Epithelial cell of proximal tubule (primary cell): ENCODE measurements around the gene RUVBL2. TPM values are rescaled to one million over a fixed set of nuclear protein-coding genes. Genes with fewer than 3 reads are reported as not detected.
"Not testable (repeated sequence)": the region's sequence is repeated elsewhere in the genome, so short reads cannot be mapped to it uniquely, and the experiment has no call there.

ENCODE experiments used
- DNase-seq: peaks from one replicate; pipeline ENCODE4 v3.0.0-alpha.2; 2011; ENCODE audit warnings: low read depth
- H3K4me3 ChIP-seq: 2 replicates; pipeline ENCODE4 v1.5.1; 2011; ENCODE audit warnings: low read depth, mild to moderate bottlenecking, low read length
- total RNA-seq: library from RNA; depleted of rRNA; stranded (reverse); fragments of >200 nt; gene quantifications from 2 replicates; pipeline ENCODE4 v1.2.3, GENCODE V29; 2015
- TF ChIP-seq, protein P1 (sequence below): conservative IDR thresholded peaks from 2 replicates; pipeline ENCODE4 v1.5.1; 2012; ENCODE audit warnings: low read depth, mild to moderate bottlenecking, low read length

The RUVBL2 gene
- total RNA-seq, 1 donor from 2014 or later, result 212 TPM

DNA sequence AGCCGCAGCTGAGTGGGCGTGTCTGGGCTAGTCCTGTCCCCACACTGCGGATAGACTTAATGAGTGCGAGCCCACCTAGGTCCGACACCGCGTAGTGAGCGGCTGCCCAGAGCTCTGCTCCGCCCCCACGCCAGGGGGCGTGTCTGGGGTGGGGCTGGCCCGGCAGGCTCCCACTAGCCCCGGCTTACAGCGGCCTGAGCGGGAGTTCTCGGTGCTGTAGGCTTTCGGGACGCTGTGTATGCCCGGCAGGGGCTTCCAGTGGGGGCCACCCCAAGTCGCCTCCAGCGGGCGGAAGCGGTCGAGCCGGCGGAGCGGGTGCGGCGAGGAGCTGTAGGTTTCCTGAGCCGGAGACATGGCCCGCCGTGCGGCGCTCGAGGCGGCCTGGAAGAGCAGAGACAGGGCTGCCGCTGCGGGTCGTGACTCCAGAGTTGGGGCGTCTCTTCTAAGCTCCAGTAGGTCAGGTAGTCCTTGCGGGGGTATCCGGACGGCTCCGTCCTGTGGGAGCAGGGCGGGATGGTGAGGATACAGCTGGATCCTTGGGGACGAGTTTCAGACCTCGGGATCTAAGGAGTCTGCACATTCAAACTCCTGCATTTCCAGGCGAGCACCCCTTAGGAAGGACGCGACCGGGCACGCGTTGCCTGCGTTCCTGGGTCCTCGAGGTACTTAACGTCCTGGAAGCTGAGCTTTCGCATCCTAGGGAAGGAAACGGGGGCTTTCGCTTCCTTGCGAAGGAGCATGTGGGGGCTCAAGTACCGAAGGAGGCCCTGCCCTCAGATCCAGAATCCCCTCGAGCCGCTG is 62.6 kb downstream of the RUVBL2 start:
- no peak for DNase-seq
- TF ChIP-seq, protein P1, sequence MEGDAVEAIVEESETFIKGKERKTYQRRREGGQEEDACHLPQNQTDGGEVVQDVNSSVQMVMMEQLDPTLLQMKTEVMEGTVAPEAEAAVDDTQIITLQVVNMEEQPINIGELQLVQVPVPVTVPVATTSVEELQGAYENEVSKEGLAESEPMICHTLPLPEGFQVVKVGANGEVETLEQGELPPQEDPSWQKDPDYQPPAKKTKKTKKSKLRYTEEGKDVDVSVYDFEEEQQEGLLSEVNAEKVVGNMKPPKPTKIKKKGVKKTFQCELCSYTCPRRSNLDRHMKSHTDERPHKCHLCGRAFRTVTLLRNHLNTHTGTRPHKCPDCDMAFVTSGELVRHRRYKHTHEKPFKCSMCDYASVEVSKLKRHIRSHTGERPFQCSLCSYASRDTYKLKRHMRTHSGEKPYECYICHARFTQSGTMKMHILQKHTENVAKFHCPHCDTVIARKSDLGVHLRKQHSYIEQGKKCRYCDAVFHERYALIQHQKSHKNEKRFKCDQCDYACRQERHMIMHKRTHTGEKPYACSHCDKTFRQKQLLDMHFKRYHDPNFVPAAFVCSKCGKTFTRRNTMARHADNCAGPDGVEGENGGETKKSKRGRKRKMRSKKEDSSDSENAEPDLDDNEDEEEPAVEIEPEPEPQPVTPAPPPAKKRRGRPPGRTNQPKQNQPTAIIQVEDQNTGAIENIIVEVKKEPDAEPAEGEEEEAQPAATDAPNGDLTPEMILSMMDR, result peak; percentile 39
- peak overlapping the region; percentile 60 for H3K4me3 ChIP-seq

GRCh38 chr19:49056902-49057596 is 63.4 kb downstream of the RUVBL2 start:
- peak overlapping the region; percentile 60 for H3K4me3 ChIP-seq
- not testable (repeated sequence) for DNase-seq

DNA sequence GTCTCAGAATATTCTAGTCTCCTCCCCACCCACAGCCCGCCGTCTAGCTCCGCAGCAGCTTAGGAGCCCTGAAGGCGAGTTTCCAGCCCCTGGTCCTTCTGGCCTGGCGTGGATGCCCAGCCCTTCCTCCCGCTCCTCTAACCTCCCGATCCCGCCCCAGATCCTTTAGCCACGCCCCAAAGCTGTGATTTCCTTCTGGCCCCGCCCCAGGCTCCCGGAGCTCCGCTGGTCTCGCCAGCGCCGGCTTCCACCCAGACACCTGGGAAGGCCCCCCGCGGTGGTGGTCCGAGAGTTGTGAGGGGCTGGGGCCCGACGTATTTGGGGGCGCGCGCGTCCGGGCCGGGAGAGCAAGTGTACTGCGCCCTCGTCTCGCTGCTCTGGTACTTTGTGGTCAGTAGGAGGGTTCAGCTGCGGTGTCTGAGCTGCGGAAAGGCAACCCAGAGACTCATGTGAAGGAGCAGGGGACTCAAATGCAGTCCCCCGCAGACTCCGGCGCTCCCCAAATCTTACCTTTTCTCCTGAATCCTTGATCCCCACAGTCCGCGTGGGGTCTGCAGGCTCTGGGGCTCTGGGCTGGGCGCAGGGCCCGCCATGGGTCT is 64.0 kb downstream of the RUVBL2 start, which contains the start of gene CGB7:
TSS of gene CGB7 (minus strand) at position 114 of the 599 bp plus-strand sequence. CDS start 2,374 bp downstream, outside the sequence.
- H3K4me3 ChIP-seq, result peak within 1 kb of the TSS; percentile 60
- TF ChIP-seq, protein P1, result no peak
- no peak for DNase-seq

- H3K4me3 ChIP-seq, result no peak overlapping the region
- DNase-seq, result no peak
- TF ChIP-seq, protein P1, result no peak
Measured at GRCh38 chr19:49058562-49058961, 64.9 kb downstream of the RUVBL2 start.

GRCh38 chr19:49059053-49059452 is 65.4 kb downstream of the RUVBL2 start:
- no peak for DNase-seq
- TF ChIP-seq, protein P1, result no peak

DNA sequence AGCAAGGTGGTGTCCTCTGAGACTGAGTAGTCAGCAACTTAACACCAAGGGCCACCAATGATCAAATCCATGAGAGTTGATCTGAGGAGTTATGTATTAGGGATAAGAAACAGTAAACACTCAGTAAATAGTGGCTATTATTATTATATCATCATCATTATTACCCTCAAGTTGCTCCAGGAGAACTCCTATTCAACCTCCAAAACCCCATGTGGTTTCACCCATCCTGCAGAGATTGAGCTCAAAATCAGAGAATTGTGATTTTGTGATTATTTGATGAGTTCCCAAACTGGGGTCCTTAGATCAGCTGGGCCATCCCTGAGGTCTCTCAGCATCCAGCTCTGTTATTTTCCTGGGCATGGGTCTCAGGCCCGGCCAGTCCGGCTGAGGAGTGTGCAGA is 67.3 kb downstream of the RUVBL2 start:
- DNase-seq, result no peak
- TF ChIP-seq, protein P1, result no peak
- H3K4me3 ChIP-seq, result no peak overlapping the region

More at GRCh38 chr19:49059053-49059452, 65.4 kb downstream of the RUVBL2 start:
- no peak overlapping the region for H3K4me3 ChIP-seq

DNA sequence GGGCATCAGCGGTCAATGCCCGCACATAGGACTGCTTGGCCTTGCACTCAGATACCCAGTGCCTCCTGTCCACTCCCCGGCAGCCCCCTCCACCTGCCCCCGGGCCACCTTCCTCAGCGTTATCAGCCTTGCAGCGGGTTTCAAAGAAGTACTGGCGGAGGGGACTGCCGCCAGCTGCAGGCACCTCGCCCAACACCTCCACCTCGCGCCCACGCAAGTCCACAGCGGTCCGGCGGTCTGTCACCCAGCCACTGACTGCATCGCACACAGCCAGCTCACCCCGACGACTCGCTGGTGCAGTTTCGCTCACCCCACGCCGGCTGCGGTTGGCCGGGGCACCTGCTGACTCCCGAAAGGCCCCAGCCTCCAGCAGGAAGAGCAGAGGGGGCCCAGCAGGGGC is 67.8 kb downstream of the RUVBL2 start:
- TF ChIP-seq, protein P1, result no peak
- H3K4me3 ChIP-seq, result no peak overlapping the region
- DNase-seq, result no peak
